ENCODE results near the gene LARP4.
A peak's percentile ranks its signal among the peaks of the same experiment; 100 is the strongest.
"Not testable (repeated sequence)": the region's sequence is repeated elsewhere in the genome, so short reads cannot be mapped to it uniquely, and the experiment has no call there.

The LARP4 gene

GRCh38 chr12:50403001-50403440 lies 2.3 kb downstream of the LARP4 start:
- Histone ChIP-seq H3K27me3 (ENCODE audit: control insufficient read depth, insufficient read depth, low read length) (no peaks in the 10 kb centered on the region), H3K9ac (ENCODE audit: low read depth, low read length) (no peak overlapping the region), H3K36me3 (ENCODE audit: control insufficient read depth, insufficient read depth, low read length) (no peaks in the 10 kb centered on the region), H3K4me3 (ENCODE audit: low read depth, low read length) (peak overlapping the region; percentile 95), H3K9me3 (ENCODE audit: control insufficient read depth, insufficient read depth, low read length) (no peaks in the 10 kb centered on the region), H3K4me1 (ENCODE audit: control insufficient read depth, insufficient read depth, low read length) (peaks cover 4% of the 10 kb centered on the region)

DNA sequence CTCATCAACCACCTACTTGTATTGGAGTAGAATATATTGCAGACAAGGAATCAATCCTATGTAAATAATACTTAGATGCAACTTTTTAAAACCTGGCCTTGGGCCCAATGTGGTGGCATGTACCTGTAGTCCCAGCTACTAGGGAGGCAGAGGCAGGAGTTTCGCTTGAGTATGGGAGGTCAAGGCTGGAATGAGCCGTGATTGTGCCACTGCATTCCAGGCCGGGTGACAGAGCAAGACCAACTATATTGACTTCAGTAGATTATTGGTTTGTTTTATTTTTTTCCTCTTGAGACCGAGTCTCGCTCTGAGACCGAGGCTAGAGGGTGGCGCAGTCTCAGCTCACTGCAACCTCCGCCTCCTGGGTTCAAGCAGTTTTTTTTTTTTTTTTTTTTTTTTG lies 3.6 kb downstream of the LARP4 start:
- Histone ChIP-seq H3K9ac (ENCODE audit: low read depth, low read length) (no peak overlapping the region), H3K36me3 (ENCODE audit: control insufficient read depth, insufficient read depth, low read length) (no peaks in the 10 kb centered on the region), H3K9me3 (ENCODE audit: control insufficient read depth, insufficient read depth, low read length) (no peaks in the 10 kb centered on the region), H3K4me3 (ENCODE audit: low read depth, low read length) (no peak overlapping the region), H3K27me3 (ENCODE audit: control insufficient read depth, insufficient read depth, low read length) (no peaks in the 10 kb centered on the region), H3K4me1 (ENCODE audit: control insufficient read depth, insufficient read depth, low read length) (peaks cover 4% of the 10 kb centered on the region)

DNA sequence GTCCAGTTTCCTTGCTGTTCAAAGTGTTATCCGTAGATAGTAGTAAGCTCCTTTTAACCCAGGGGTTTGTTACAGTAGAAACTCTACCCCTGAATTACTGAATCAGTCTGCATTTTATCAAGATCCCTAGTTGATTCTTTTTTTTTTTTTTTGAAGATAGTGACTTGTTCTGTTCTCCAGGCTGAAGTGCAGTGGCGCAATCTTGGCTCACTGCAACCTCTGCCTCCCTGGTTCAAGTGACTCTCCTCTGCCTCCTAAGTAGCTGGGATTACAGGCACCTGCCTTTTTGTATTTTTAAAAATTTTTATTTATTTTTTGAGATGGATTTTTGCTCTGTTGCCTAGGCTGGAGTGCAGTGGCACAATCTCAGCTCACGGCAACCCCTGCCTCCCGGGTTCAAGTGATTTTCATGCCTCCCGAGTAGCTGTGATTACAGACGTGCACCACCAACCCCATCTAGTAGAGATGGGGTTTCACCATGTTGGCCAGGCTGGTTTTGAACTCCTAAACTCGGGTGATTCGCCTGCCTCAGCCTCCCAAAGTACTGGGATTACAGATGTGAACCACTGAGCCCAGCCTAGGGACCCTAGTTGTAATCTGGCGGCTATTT lies 10.5 kb downstream of the LARP4 start:
- Histone ChIP-seq H3K36me3 (ENCODE audit: control insufficient read depth, insufficient read depth, low read length) (no peaks in the 10 kb centered on the region), H3K9me3 (ENCODE audit: control insufficient read depth, insufficient read depth, low read length) (no peaks in the 10 kb centered on the region), H3K27me3 (ENCODE audit: control insufficient read depth, insufficient read depth, low read length) (no peaks in the 10 kb centered on the region), H3K4me3 (ENCODE audit: low read depth, low read length) (no peak overlapping the region), H3K9ac (ENCODE audit: low read depth, low read length) (no peak overlapping the region), H3K4me1 (ENCODE audit: control insufficient read depth, insufficient read depth, low read length) (no peaks in the 10 kb centered on the region)

DNA sequence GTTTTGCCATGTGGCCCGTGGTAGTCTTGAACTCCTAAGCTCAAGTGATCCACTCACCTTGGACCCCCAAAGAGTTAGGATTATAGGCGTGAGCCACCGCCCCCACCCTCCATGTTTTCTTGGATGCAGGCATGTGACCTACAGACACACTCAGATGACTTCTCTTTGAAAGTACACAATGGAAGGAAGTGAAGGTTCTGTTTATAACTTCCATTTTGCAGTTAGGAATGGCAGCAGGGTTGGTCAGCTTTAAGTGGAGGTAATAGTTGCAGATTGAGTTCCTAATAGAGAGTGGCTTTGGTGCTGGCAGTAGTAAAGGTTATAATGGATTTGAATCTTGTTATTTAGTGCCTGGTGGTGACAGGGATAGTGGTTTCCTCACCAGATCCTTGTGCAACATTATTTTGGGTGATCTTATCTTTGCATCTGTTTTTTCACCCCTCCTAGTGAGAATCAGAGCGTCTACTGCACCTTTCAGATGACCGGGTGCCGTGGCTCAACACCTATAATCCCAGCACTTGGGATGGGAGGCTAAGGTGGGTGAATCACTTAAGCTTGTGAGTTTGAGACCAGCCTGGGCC lies 15.3 kb downstream of the LARP4 start:
- H3K27me3 ChIP-seq (ENCODE audit: control insufficient read depth, insufficient read depth, low read length), result no peaks in the 10 kb centered on the region
- no peak overlapping the region for H3K9ac ChIP-seq (ENCODE audit: low read depth, low read length)
- no peaks in the 10 kb centered on the region for H3K4me1 ChIP-seq (ENCODE audit: control insufficient read depth, insufficient read depth, low read length)
- H3K4me3 ChIP-seq (ENCODE audit: low read depth, low read length), result no peak overlapping the region
- no peaks in the 10 kb centered on the region for H3K36me3 ChIP-seq (ENCODE audit: control insufficient read depth, insufficient read depth, low read length)
- no peaks in the 10 kb centered on the region for H3K9me3 ChIP-seq (ENCODE audit: control insufficient read depth, insufficient read depth, low read length)

DNA sequence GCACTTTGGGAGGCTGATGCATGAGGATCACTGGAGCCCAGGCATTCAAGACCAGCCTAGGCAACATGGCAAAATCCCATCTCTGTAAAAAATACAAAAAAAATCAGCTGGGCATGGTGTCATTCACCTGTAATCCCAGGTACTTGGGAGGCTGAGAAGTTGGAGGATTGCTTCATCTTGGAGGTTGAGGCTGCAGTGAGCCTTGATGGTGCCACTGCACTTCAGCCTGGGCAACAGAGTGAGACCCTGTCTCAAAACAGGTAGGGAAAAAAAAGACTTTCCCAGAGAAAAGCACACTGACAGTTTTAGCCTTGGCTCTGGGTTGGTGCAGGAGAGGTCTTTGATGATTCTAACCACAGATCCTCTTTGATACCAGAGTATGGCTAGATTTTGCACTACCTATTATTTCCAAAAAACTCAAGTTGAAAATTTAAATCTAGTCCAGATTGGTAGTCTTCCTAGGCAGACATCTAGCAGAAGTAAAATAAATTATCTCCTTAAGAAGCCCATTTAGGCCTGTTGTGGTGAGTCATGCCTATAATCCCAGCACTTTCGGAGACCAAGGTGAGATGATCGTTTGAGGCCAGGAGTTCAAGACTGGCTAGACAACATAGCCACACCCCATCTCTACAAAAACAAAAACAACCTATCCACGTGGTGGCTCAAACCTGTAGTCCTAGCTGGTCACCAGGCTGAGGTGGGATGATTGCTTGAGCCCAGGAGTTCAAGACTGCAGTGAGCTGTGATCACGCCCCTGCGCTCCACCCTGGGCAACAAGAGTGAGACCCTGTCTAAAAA lies 18.6 kb downstream of the LARP4 start:
- Histone ChIP-seq H3K36me3 (ENCODE audit: control insufficient read depth, insufficient read depth, low read length) (no peaks in the 10 kb centered on the region), H3K4me3 (ENCODE audit: low read depth, low read length) (no peak overlapping the region), H3K9ac (ENCODE audit: low read depth, low read length) (no peak overlapping the region), H3K27me3 (ENCODE audit: control insufficient read depth, insufficient read depth, low read length) (no peaks in the 10 kb centered on the region), H3K4me1 (ENCODE audit: control insufficient read depth, insufficient read depth, low read length) (no peaks in the 10 kb centered on the region), H3K9me3 (ENCODE audit: control insufficient read depth, insufficient read depth, low read length) (no peaks in the 10 kb centered on the region)

DNA sequence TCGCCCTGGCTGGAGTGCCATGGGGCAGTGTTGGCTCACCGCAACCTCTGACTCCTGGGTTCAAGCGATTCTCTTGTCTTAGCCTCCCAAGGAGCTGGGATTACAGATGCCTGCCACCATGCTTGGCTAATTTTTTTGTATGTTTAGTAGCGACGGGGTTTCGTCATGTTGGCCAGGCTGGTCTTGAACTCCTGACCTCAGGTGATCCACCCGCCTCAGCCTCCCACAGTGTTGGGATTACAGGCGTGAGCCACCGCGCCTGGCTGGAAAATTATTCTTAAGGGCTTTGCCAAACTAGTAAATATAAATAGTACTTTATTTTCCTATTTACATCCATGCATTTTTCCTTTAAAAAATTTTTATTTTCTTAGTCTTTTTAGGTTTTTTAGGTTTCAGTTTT lies 22.2 kb downstream of the LARP4 start:
- not testable (repeated sequence) for H3K36me3 ChIP-seq (ENCODE audit: control insufficient read depth, insufficient read depth, low read length); H3K9me3 ChIP-seq (ENCODE audit: control insufficient read depth, insufficient read depth, low read length); H3K9ac ChIP-seq (ENCODE audit: low read depth, low read length); H3K27me3 ChIP-seq (ENCODE audit: control insufficient read depth, insufficient read depth, low read length); H3K4me1 ChIP-seq (ENCODE audit: control insufficient read depth, insufficient read depth, low read length); H3K4me3 ChIP-seq (ENCODE audit: low read depth, low read length)

- not testable (repeated sequence) for H3K27me3 ChIP-seq (ENCODE audit: control insufficient read depth, insufficient read depth, low read length); H3K9ac ChIP-seq (ENCODE audit: low read depth, low read length); H3K4me3 ChIP-seq (ENCODE audit: low read depth, low read length); H3K4me1 ChIP-seq (ENCODE audit: control insufficient read depth, insufficient read depth, low read length); H3K9me3 ChIP-seq (ENCODE audit: control insufficient read depth, insufficient read depth, low read length); H3K36me3 ChIP-seq (ENCODE audit: control insufficient read depth, insufficient read depth, low read length)
Measured at GRCh38 chr12:50423342-50423741, 22.7 kb downstream of the LARP4 start.

- peaks cover 8% of the 10 kb centered on the region for H3K36me3 ChIP-seq (ENCODE audit: control insufficient read depth, insufficient read depth, low read length)
Measured at GRCh38 chr12:50425589-50426258, 25.0 kb downstream of the LARP4 start.

DNA sequence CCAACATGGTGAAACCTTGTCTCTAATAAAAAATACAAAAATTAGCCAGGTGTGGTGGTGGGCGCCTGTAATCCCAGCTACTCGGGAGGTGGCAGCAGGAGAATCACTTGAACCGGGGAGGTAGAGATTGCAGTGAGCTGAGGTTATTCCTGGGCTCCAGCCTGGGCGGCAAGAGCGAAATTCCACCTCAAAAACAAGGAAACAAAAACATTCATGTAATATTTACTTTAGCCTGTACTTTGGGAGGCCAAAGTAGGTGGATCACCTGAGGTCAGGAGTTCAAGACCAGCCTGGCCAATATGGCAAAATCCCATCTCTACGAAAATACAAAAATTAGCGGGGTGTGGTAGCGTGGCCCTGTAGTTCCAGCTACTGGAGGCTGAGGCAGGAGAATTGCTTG lies 31.0 kb downstream of the LARP4 start:
- not testable (repeated sequence) for H3K9me3 ChIP-seq (ENCODE audit: control insufficient read depth, insufficient read depth, low read length); H3K4me3 ChIP-seq (ENCODE audit: low read depth, low read length); H3K4me1 ChIP-seq (ENCODE audit: control insufficient read depth, insufficient read depth, low read length); H3K9ac ChIP-seq (ENCODE audit: low read depth, low read length); H3K27me3 ChIP-seq (ENCODE audit: control insufficient read depth, insufficient read depth, low read length)
- peaks cover 22% of the 10 kb centered on the region for H3K36me3 ChIP-seq (ENCODE audit: control insufficient read depth, insufficient read depth, low read length)

More at GRCh38 chr12:50425589-50426258, 25.0 kb downstream of the LARP4 start:
- Histone ChIP-seq H3K9me3 (ENCODE audit: control insufficient read depth, insufficient read depth, low read length) (no peaks in the 10 kb centered on the region), H3K4me1 (ENCODE audit: control insufficient read depth, insufficient read depth, low read length) (peaks cover 2% of the 10 kb centered on the region), H3K27me3 (ENCODE audit: control insufficient read depth, insufficient read depth, low read length) (no peaks in the 10 kb centered on the region), H3K4me3 (ENCODE audit: low read depth, low read length) (no peak overlapping the region), H3K9ac (ENCODE audit: low read depth, low read length) (no peak overlapping the region)

DNA sequence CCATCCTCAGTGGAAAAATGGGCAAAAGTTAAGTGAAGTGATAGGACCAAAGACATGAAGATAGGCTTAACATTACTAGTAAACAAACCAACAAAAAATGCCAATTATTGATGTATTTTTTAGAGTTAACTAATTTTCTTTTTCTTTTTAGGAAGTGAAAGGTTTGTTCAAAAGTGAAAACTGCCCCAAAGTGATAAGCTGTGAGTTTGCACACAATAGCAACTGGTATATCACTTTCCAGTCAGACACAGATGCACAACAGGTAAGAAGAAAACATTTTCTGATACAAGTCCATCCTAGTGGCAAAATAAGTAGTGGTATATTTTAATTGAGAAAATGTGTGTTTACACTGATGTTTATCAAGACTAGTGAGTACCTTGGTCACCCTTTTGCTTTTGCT lies 39.6 kb downstream of the LARP4 start:
- Histone ChIP-seq H3K9ac (ENCODE audit: low read depth, low read length) (no peak overlapping the region), H3K4me1 (ENCODE audit: control insufficient read depth, insufficient read depth, low read length) (no peaks in the 10 kb centered on the region), H3K9me3 (ENCODE audit: control insufficient read depth, insufficient read depth, low read length) (no peaks in the 10 kb centered on the region)

DNA sequence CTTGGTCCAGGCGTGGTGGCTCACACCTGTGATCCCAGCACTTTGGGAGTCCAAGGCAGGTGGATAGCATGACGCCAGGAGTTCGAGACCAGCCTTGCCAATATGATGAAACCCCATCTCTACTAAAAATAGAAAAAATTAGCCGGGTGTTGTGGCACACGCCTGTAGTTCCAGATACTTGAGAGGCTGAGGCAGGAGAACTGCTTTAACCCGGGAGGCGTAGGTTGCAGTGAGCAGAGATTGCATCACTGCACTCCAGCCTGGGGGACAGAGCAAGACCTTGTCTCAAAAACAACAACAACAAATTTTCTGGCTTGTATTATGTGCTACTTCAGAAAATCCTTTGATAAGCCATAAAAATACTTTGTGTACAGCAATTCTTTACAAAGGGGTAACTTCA lies 41.1 kb downstream of the LARP4 start:
- Histone ChIP-seq H3K36me3 (ENCODE audit: control insufficient read depth, insufficient read depth, low read length) (peaks cover 11% of the 10 kb centered on the region), H3K4me1 (ENCODE audit: control insufficient read depth, insufficient read depth, low read length) (no peaks in the 10 kb centered on the region), H3K4me3 (ENCODE audit: low read depth, low read length) (no peak overlapping the region), H3K9me3 (ENCODE audit: control insufficient read depth, insufficient read depth, low read length) (no peaks in the 10 kb centered on the region), H3K9ac (ENCODE audit: low read depth, low read length) (no peak overlapping the region), H3K27me3 (ENCODE audit: control insufficient read depth, insufficient read depth, low read length) (no peaks in the 10 kb centered on the region)

More for the DNA sequence above, 39.6 kb downstream of the LARP4 start:
- Histone ChIP-seq H3K27me3 (ENCODE audit: control insufficient read depth, insufficient read depth, low read length) (no peaks in the 10 kb centered on the region), H3K4me3 (ENCODE audit: low read depth, low read length) (no peak overlapping the region), H3K36me3 (ENCODE audit: control insufficient read depth, insufficient read depth, low read length) (peaks cover 11% of the 10 kb centered on the region)

All from iPS-15b (cell line).